ENCODE results near the gene PAOX. TPM values are rescaled to one million over a fixed set of nuclear protein-coding genes. Genes with fewer than 3 reads are reported as not detected.
"Not testable (repeated sequence)": the region's sequence is repeated elsewhere in the genome, so short reads cannot be mapped to it uniquely, and the experiment has no call there.

The PAOX gene
- total RNA-seq, 1 donor from 2014 or later, result 2.9 TPM

GRCh38 chr10:133421336-133422222 is 42.5 kb downstream of the PAOX start:
- DNase-seq (ENCODE audit: low spot score), result no peak
- intact Hi-C loops (cut with DNase I), result no loop called here

GRCh38 chr10:133422223-133422806 is 43.3 kb downstream of the PAOX start:
- no peak for DNase-seq (ENCODE audit: low spot score)
- intact Hi-C loops (cut with DNase I), result no loop called here

GRCh38 chr10:133422807-133423771 is 44.0 kb downstream of the PAOX start:
- DNase-seq (ENCODE audit: low spot score), result no peak

GRCh38 chr10:133424102-133424501 is 45.0 kb downstream of the PAOX start:
- intact Hi-C loops (cut with DNase I); DNase-seq (ENCODE audit: low spot score): not testable (repeated sequence)

More at GRCh38 chr10:133422807-133423771, 44.0 kb downstream of the PAOX start:
- intact Hi-C loops (cut with DNase I), result no loop called here

GRCh38 chr10:133424601-133425000 is 45.5 kb downstream of the PAOX start, which contains the start of gene SPRN:
Gene SPRN, minus strand, starts transcription at chr10:133424625. Its CDS starts 944 bp downstream, at chr10:133423681.
- intact Hi-C loops (cut with DNase I); DNase-seq (ENCODE audit: low spot score): not testable (repeated sequence)

GRCh38 chr10:133429571-133429970 is 50.5 kb downstream of the PAOX start:
- intact Hi-C loops (cut with DNase I); DNase-seq (ENCODE audit: low spot score): not testable (repeated sequence)

- DNase-seq (ENCODE audit: low spot score); intact Hi-C loops (cut with DNase I): not testable (repeated sequence)
Measured at GRCh38 chr10:133431888-133432613, 53.0 kb downstream of the PAOX start.

GRCh38 chr10:133432789-133433188 is 53.7 kb downstream of the PAOX start:
- not testable (repeated sequence) for DNase-seq (ENCODE audit: low spot score)

GRCh38 chr10:133438711-133439273 is 59.7 kb downstream of the PAOX start:
- intact Hi-C loops (cut with DNase I), result loop anchor here (5.0 kb wide), 1 partner anchor 84 kb away; no protein-coding TSS in a partner anchor

More at GRCh38 chr10:133432789-133433188, 53.7 kb downstream of the PAOX start:
- intact Hi-C loops (cut with DNase I), result not testable (repeated sequence)

GRCh38 chr10:133439517-133440461 is 60.7 kb downstream of the PAOX start:
- intact Hi-C loops (cut with DNase I), result loop anchor here (5.0 kb wide), 1 partner anchor 83 kb away; no protein-coding TSS in a partner anchor
- DNase-seq (ENCODE audit: low spot score), result peak; percentile 77

More at GRCh38 chr10:133438711-133439273, 59.7 kb downstream of the PAOX start:
- DNase-seq (ENCODE audit: low spot score), result peak; percentile 69

GRCh38 chr10:133440633-133441285 is 61.7 kb downstream of the PAOX start:
- DNase-seq (ENCODE audit: low spot score), result peak; percentile 67
- intact Hi-C loops (cut with DNase I), result no loop called here

Small RNA genes within 50 kb of the gene (microRNA-seq; reads per million reads assigned to microRNA genes)
- not detected for gene MIR3944

Other genes with a start within 250 kb of the PAOX start
- 0.05 TPM for gene KNDC1, start 219.0 kb upstream of the PAOX start, total RNA-seq
- gene UTF1, start 149.0 kb upstream of the PAOX start, total RNA-seq, result not detected
- gene VENTX, start 141.4 kb upstream of the PAOX start, total RNA-seq, result 0.40 TPM
- 4.3 TPM for gene ADAM8, start 102.4 kb upstream of the PAOX start, total RNA-seq
- gene TUBGCP2, start 70.4 kb upstream of the PAOX start, total RNA-seq, result 39.4 TPM
- 34.4 TPM for gene ZNF511, start 70.3 kb upstream of the PAOX start, total RNA-seq
- gene CALY, start 42.4 kb upstream of the PAOX start, total RNA-seq, result not detected
- gene PRAP1, start 31.9 kb upstream of the PAOX start, total RNA-seq, result not detected
- gene FUOM, start 21.2 kb upstream of the PAOX start, total RNA-seq, result 6.1 TPM
- gene ECHS1, start 5.9 kb upstream of the PAOX start, total RNA-seq, result 152 TPM
- gene MTG1, start 14.9 kb downstream of the PAOX start, total RNA-seq, result 21.6 TPM
- not detected for gene SPRN, start 45.4 kb downstream of the PAOX start, total RNA-seq
- 1.0 TPM for gene SCART1, start 74.7 kb downstream of the PAOX start, total RNA-seq
- 2.2 TPM for gene CYP2E1, start 148.1 kb downstream of the PAOX start, total RNA-seq
- 0.51 TPM for gene SYCE1, start 186.3 kb downstream of the PAOX start, total RNA-seq
- not detected for gene FRG2B, start 247.5 kb downstream of the PAOX start, total RNA-seq